Karpas-422 (cell line): ENCODE results near the gene EPOP. TPM values are rescaled to one million over a fixed set of nuclear protein-coding genes. Genes with fewer than 3 reads are reported as not detected.

Source experiments
- DNase-seq: peaks from one replicate; pipeline ENCODE4 v3.0.0-alpha.2; 2015
- H2AFZ ChIP-seq: fragments of 200-600 bp; sonication (generic); 2 replicates; pipeline ENCODE4 v1.6.1; 2014; ENCODE audit warnings: antibody characterized with exemption, low read length, mixed read lengths
- H3K27ac ChIP-seq: fragments of 200-600 bp; sonication (generic); 2 replicates; pipeline ENCODE4 v1.5.1; 2014; ENCODE audit warnings: mild to moderate bottlenecking, low read length, moderate library complexity
- H3K27me3 ChIP-seq: fragments of 200-600 bp; sonication (generic); 2 replicates; pipeline ENCODE4 v1.6.1; 2014; ENCODE audit warnings: low read length, mixed read lengths
- H3K36me3 ChIP-seq: fragments of 200-600 bp; sonication (generic); 2 replicates; pipeline ENCODE4 v1.6.1; 2014; ENCODE audit warnings: low read length, mixed read lengths; ENCODE audit not compliant: insufficient read depth
- H3K4me1 ChIP-seq: fragments of 200-600 bp; sonication (generic); 2 replicates; pipeline ENCODE4 v1.6.1; 2014; ENCODE audit warnings: mild to moderate bottlenecking, low read length, mixed read lengths
- H3K4me2 ChIP-seq: fragments of 200-600 bp; sonication (generic); 2 replicates; pipeline ENCODE4 v1.6.1; 2014; ENCODE audit warnings: low read length, low read depth, mild to moderate bottlenecking; ENCODE audit not compliant: poor library complexity, severe bottlenecking
- H3K4me3 ChIP-seq: fragments of 200-600 bp; sonication (generic); 2 replicates; pipeline ENCODE4 v1.5.1; 2014; ENCODE audit warnings: mild to moderate bottlenecking, antibody characterized with exemption, low read length, mixed read lengths
- H3K79me2 ChIP-seq: fragments of 200-600 bp; sonication (generic); 2 replicates; pipeline ENCODE4 v1.6.1; 2014; ENCODE audit warnings: mild to moderate bottlenecking, low read length, mixed read lengths
- H3K9ac ChIP-seq: fragments of 200-600 bp; sonication (generic); 2 replicates; pipeline ENCODE4 v1.6.0; 2014; ENCODE audit warnings: low read length
- H3K9me2 ChIP-seq: fragments of 200-600 bp; sonication (generic), shearing (Covaris generic); replicated peaks from 2 replicates; pipeline ENCODE4 v1.6.0; 2014; ENCODE audit warnings: mild to moderate bottlenecking, low read length, moderate library complexity; ENCODE audit not compliant: insufficient read depth
- H3K9me3 ChIP-seq: fragments of 300-700, 200-600 bp; sonication (generic); 2 replicates; pipeline ENCODE4 v1.6.1; 2014; ENCODE audit warnings: low read length, mixed read lengths
- H4K20me1 ChIP-seq: fragments of 200-600 bp; sonication (generic); 2 replicates; pipeline ENCODE4 v1.6.1; 2014; ENCODE audit warnings: mild to moderate bottlenecking, antibody characterized with exemption, low read length, low read depth; ENCODE audit not compliant: insufficient read depth
- total RNA-seq: library from RNA; depleted of rRNA; stranded (reverse); fragments of >200 nt; shearing (Covaris generic); gene quantifications from 2 replicates; pipeline ENCODE4 v1.2.3, GENCODE V29; 2014; ENCODE audit warnings: low replicate concordance

The EPOP gene
- total RNA-seq, 1 experiment from 2014 or later: 7.6 TPM

- H4K20me1 ChIP-seq: peaks cover 14% of the 10 kb centered on the region
- H3K9ac ChIP-seq: peak overlapping the region; percentile 93
- no peaks in the 10 kb centered on the region for H3K27me3 ChIP-seq
- H3K4me2 ChIP-seq: peak overlapping the region; percentile 98
- H3K27ac ChIP-seq: no peak overlapping the region
- peak overlapping the region; percentile 91 for H3K4me3 ChIP-seq
- no peak for DNase-seq
- H3K4me1 ChIP-seq: peaks cover 38% of the 10 kb centered on the region
- H3K79me2 ChIP-seq: no peaks in the 10 kb centered on the region
- H3K9me3 ChIP-seq: no peaks in the 10 kb centered on the region
- no peaks in the 10 kb centered on the region for H3K36me3 ChIP-seq
- H3K9me2 ChIP-seq: no peaks in the 10 kb centered on the region
- H2AFZ ChIP-seq: no peak overlapping the region
Measured at GRCh38 chr17:38673707-38674013, 1.1 kb downstream of the EPOP start.

- Histone ChIP-seq H3K36me3 (no peaks in the 10 kb centered on the region), H3K27me3 (no peaks in the 10 kb centered on the region), H4K20me1 (peaks cover 14% of the 10 kb centered on the region), H3K27ac (no peak overlapping the region), H3K4me1 (peaks cover 38% of the 10 kb centered on the region), H3K9ac (peak overlapping the region; percentile 93; the same call in 1 of the 2 replicates), H3K9me3 (no peaks in the 10 kb centered on the region), H3K79me2 (no peaks in the 10 kb centered on the region), H3K4me3 (peak overlapping the region; percentile 91; the same call in 1 of the 2 replicates), H3K9me2 (no peaks in the 10 kb centered on the region), H3K4me2 (peak overlapping the region; percentile 98), H2AFZ (no peak overlapping the region)
- DNase-seq: peak; percentile 39
Measured at GRCh38 chr17:38672788-38673706, 1.7 kb downstream of the EPOP start.

GRCh38 chr17:38671939-38672720, 2.6 kb downstream of the EPOP start:
- H3K9me2 ChIP-seq: no peaks in the 10 kb centered on the region
- no peaks in the 10 kb centered on the region for H3K79me2 ChIP-seq
- no peak overlapping the region for H3K4me3 ChIP-seq
- H3K9ac ChIP-seq: no peak overlapping the region
- peak; percentile 46 for DNase-seq
- peaks cover 14% of the 10 kb centered on the region for H4K20me1 ChIP-seq
- no peaks in the 10 kb centered on the region for H3K36me3 ChIP-seq
- H3K4me1 ChIP-seq: peaks cover 38% of the 10 kb centered on the region
- peak overlapping the region; percentile 36 for H3K4me2 ChIP-seq
- no peaks in the 10 kb centered on the region for H3K9me3 ChIP-seq
- no peak overlapping the region for H2AFZ ChIP-seq
- no peak overlapping the region for H3K27ac ChIP-seq
- H3K27me3 ChIP-seq: no peaks in the 10 kb centered on the region

- Histone ChIP-seq H3K4me2 (no peak overlapping the region), H3K4me3 (no peak overlapping the region), H3K9me3 (no peaks in the 10 kb centered on the region), H2AFZ (no peak overlapping the region), H3K9me2 (no peaks in the 10 kb centered on the region), H3K9ac (no peak overlapping the region), H3K27me3 (no peaks in the 10 kb centered on the region), H4K20me1 (peaks cover 14% of the 10 kb centered on the region), H3K4me1 (peaks cover 25% of the 10 kb centered on the region), H3K79me2 (no peaks in the 10 kb centered on the region), H3K36me3 (no peaks in the 10 kb centered on the region), H3K27ac (no peak overlapping the region)
- peak; percentile 37 for DNase-seq
Measured at GRCh38 chr17:38669520-38669919, 5.2 kb downstream of the EPOP start.

- peak; percentile 39 for DNase-seq
- Histone ChIP-seq H3K4me3 (no peak overlapping the region), H3K9ac (no peak overlapping the region), H3K4me2 (no peak overlapping the region), H3K27ac (no peak overlapping the region), H3K79me2 (no peaks in the 10 kb centered on the region), H2AFZ (no peak overlapping the region), H3K36me3 (no peaks in the 10 kb centered on the region), H4K20me1 (peaks cover 10% of the 10 kb centered on the region), H3K9me2 (no peaks in the 10 kb centered on the region), H3K4me1 (peaks cover 11% of the 10 kb centered on the region), H3K27me3 (no peaks in the 10 kb centered on the region), H3K9me3 (no peaks in the 10 kb centered on the region)
Measured at GRCh38 chr17:38667787-38668122, 7.0 kb downstream of the EPOP start.

- Histone ChIP-seq H3K79me2 (no peaks in the 10 kb centered on the region), H2AFZ (no peak overlapping the region), H3K9me2 (no peaks in the 10 kb centered on the region), H3K27me3 (no peaks in the 10 kb centered on the region), H3K4me1 (peaks cover 7% of the 10 kb centered on the region), H3K9ac (no peak overlapping the region), H3K36me3 (no peaks in the 10 kb centered on the region), H3K4me2 (no peak overlapping the region), H3K27ac (no peak overlapping the region), H3K9me3 (no peaks in the 10 kb centered on the region), H3K4me3 (no peak overlapping the region), H4K20me1 (peaks cover 5% of the 10 kb centered on the region; the same call in 1 of the 2 replicates)
- peak; percentile 86 for DNase-seq
Measured at GRCh38 chr17:38667099-38667786, 7.5 kb downstream of the EPOP start.

- Histone ChIP-seq H2AFZ (no peak overlapping the region), H3K36me3 (no peaks in the 10 kb centered on the region), H3K9ac (no peak overlapping the region), H3K4me2 (no peak overlapping the region), H3K9me3 (no peaks in the 10 kb centered on the region), H4K20me1 (no peaks in the 10 kb centered on the region), H3K79me2 (no peaks in the 10 kb centered on the region), H3K4me3 (no peak overlapping the region), H3K9me2 (no peaks in the 10 kb centered on the region), H3K4me1 (no peaks in the 10 kb centered on the region), H3K27ac (no peak overlapping the region), H3K27me3 (no peaks in the 10 kb centered on the region)
- DNase-seq: peak; percentile 28
Measured at GRCh38 chr17:38663964-38664644, 10.7 kb downstream of the EPOP start.
